ENCODE results near the gene CORO6. TPM values are rescaled to one million over a fixed set of nuclear protein-coding genes. Genes with fewer than 3 reads are reported as not detected.

Gene CORO6
- total and polyA plus RNA-seq, 4 donors: 0.23 to 3.0 (median 0.59) TPM

- no peaks in the 10 kb centered on the region for H3K4me1 ChIP-seq (ENCODE audit: control insufficient read depth in 4 of 4, insufficient read depth in 4 of 4, low read length in 3 of 4)
- TF ChIP-seq JUND (IDR thresholded peaks at IDR 0.05) (no peak), MAX (IDR thresholded peaks at IDR 0.05) (no peak), CTCF (IDR thresholded peaks at IDR 0.05; ENCODE audit: low read depth, low read length, missing input control) (no peak), RAD21 (IDR thresholded peaks at IDR 0.05) (no peak), HNF4G (IDR thresholded peaks at IDR 0.05) (no peak), GABPA (IDR thresholded peaks at IDR 0.05 in 1 of 2, conservative IDR thresholded peaks at IDR 0.05 in 1 of 2) (no peak), EGR1 (IDR thresholded peaks at IDR 0.05; ENCODE audit: low read depth in 2 of 2) (no peak), RXRA (IDR thresholded peaks at IDR 0.05) (no peak), YY1 (IDR thresholded peaks at IDR 0.05) (no peak), SP1 (IDR thresholded peaks at IDR 0.05) (no peak), FOXA1 (IDR thresholded peaks at IDR 0.05) (no peak), NR2F2 (IDR thresholded peaks at IDR 0.05) (no peak), TAF1 (conservative IDR thresholded peaks at IDR 0.05) (no peak), FOXA2 (IDR thresholded peaks at IDR 0.05) (no peak), HNF4A (conservative IDR thresholded peaks at IDR 0.05) (no peak)
- TF ChIP-seq, protein P1, sequence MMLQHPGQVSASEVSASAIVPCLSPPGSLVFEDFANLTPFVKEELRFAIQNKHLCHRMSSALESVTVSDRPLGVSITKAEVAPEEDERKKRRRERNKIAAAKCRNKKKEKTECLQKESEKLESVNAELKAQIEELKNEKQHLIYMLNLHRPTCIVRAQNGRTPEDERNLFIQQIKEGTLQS (IDR thresholded peaks at IDR 0.05): no peak
- TF ChIP-seq, protein P2, sequence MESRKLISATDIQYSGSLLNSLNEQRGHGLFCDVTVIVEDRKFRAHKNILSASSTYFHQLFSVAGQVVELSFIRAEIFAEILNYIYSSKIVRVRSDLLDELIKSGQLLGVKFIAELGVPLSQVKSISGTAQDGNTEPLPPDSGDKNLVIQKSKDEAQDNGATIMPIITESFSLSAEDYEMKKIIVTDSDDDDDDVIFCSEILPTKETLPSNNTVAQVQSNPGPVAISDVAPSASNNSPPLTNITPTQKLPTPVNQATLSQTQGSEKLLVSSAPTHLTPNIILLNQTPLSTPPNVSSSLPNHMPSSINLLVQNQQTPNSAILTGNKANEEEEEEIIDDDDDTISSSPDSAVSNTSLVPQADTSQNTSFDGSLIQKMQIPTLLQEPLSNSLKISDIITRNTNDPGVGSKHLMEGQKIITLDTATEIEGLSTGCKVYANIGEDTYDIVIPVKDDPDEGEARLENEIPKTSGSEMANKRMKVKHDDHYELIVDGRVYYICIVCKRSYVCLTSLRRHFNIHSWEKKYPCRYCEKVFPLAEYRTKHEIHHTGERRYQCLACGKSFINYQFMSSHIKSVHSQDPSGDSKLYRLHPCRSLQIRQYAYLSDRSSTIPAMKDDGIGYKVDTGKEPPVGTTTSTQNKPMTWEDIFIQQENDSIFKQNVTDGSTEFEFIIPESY (IDR thresholded peaks at IDR 0.05): no peak
- TF ChIP-seq, protein P3, sequence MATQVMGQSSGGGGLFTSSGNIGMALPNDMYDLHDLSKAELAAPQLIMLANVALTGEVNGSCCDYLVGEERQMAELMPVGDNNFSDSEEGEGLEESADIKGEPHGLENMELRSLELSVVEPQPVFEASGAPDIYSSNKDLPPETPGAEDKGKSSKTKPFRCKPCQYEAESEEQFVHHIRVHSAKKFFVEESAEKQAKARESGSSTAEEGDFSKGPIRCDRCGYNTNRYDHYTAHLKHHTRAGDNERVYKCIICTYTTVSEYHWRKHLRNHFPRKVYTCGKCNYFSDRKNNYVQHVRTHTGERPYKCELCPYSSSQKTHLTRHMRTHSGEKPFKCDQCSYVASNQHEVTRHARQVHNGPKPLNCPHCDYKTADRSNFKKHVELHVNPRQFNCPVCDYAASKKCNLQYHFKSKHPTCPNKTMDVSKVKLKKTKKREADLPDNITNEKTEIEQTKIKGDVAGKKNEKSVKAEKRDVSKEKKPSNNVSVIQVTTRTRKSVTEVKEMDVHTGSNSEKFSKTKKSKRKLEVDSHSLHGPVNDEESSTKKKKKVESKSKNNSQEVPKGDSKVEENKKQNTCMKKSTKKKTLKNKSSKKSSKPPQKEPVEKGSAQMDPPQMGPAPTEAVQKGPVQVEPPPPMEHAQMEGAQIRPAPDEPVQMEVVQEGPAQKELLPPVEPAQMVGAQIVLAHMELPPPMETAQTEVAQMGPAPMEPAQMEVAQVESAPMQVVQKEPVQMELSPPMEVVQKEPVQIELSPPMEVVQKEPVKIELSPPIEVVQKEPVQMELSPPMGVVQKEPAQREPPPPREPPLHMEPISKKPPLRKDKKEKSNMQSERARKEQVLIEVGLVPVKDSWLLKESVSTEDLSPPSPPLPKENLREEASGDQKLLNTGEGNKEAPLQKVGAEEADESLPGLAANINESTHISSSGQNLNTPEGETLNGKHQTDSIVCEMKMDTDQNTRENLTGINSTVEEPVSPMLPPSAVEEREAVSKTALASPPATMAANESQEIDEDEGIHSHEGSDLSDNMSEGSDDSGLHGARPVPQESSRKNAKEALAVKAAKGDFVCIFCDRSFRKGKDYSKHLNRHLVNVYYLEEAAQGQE (IDR thresholded peaks at IDR 0.05): no peak
- no peak overlapping the region for H3K4me3 ChIP-seq (ENCODE audit: low read depth in 1 of 3, low read length in 3 of 3)
- 60% methylated on average over 1 of the region's 1 CpG for WGBS
- peaks cover 3 to 14% (median 9%) of the 10 kb centered on the region in 4 donors for H3K36me3 ChIP-seq (ENCODE audit: control insufficient read depth in 4 of 4, insufficient read depth in 3 of 4, low read depth in 1 of 4, low read length in 3 of 4)
- DNase-seq (ENCODE audit: low spot score): no peak
- no peak overlapping the region for H3K9ac ChIP-seq (ENCODE audit: low read depth in 1 of 2, low read length in 2 of 2)
- H3K9me3 ChIP-seq (ENCODE audit: control insufficient read depth in 4 of 4, low read length in 3 of 4): no peaks in the 10 kb centered on the region
- H3K27me3 ChIP-seq (ENCODE audit: control insufficient read depth in 4 of 4, insufficient read depth in 4 of 4, low read length in 3 of 4): no peaks in the 10 kb centered on the region
- no peak overlapping the region for H3K27ac ChIP-seq (ENCODE audit: low read depth in 1 of 2, low read length in 2 of 2)
Observed at GRCh38 chr17:29665481-29665810, 42.7 kb upstream of the CORO6 start.
